K562 (cell line): ENCODE data around the gene TP53I13. TPM values are rescaled to one million over a fixed set of nuclear protein-coding genes. Genes with fewer than 3 reads are reported as not detected.

Experiments
- ARNT ChIP-seq, 2 experiments: fragments of 450-650 bp; IDR thresholded peaks; 2 replicates each; pipeline ENCODE4 v1.6.1; 2016; ENCODE audit warnings: mild to moderate bottlenecking in 1 of 2
- DLX4 ChIP-seq: fragments of 250-450 bp; sonication (Bioruptor Pico); IDR thresholded peaks from 2 replicates; pipeline ENCODE4 v1.6.1; 2021; ENCODE audit warnings: mild to moderate bottlenecking
- E2F1 ChIP-seq: sonication (generic); formaldehyde crosslinking; IDR thresholded peaks from 2 replicates; pipeline ENCODE4 v1.8.1; 2023; ENCODE audit warnings: mild to moderate bottlenecking, missing genetic modification reagents, moderate library complexity
- KLF6 ChIP-seq: fragments of 250-450 bp; sonication (Bioruptor Pico); IDR thresholded peaks from 2 replicates; pipeline ENCODE4 v1.4.0; 2020; ENCODE audit warnings: mild to moderate bottlenecking, moderate library complexity, borderline replicate concordance
- MBD2 ChIP-seq: sonication (generic); IDR thresholded peaks from 2 replicates; pipeline ENCODE4 v1.6.1; 2016; ENCODE audit warnings: low read depth, borderline replicate concordance
- NCOA4 ChIP-seq: fragments of 450-650 bp; IDR thresholded peaks from 2 replicates; pipeline ENCODE4 v1.6.1; 2018; ENCODE audit warnings: mild to moderate bottlenecking; ENCODE audit not compliant: partially characterized antibody
- PCBP1 ChIP-seq: fragments of 200-400 bp; formaldehyde crosslinking; IDR thresholded peaks from 2 replicates; pipeline ENCODE4 v1.6.1; 2018; ENCODE audit warnings: mild to moderate bottlenecking, low read depth, low read length; ENCODE audit not compliant: poor library complexity, severe bottlenecking
- PREB ChIP-seq: sonication (generic); formaldehyde crosslinking; IDR thresholded peaks from 2 replicates; pipeline ENCODE4 v1.8.1; 2023; ENCODE audit warnings: mild to moderate bottlenecking, missing genetic modification reagents
- PTRF ChIP-seq: fragments of 450-650 bp; IDR thresholded peaks from 2 replicates; pipeline ENCODE4 v1.6.1; 2016; ENCODE audit warnings: mild to moderate bottlenecking, missing genetic modification characterization, missing compliant biosample characterization
- REST ChIP-seq, 2 experiments: fragments of 450-650 bp; formaldehyde crosslinking in 1 of 2; IDR thresholded peaks; 2 replicates each; pipeline versions ENCODE4 v1.4.0 to v1.6.1; 2014 to 2020; ENCODE audit warnings: mild to moderate bottlenecking in 2 of 2, borderline replicate concordance in 1 of 2, low read depth in 1 of 2
- SAFB2 ChIP-seq: fragments of 200-400 bp; formaldehyde crosslinking; IDR thresholded peaks from 2 replicates; pipeline ENCODE4 v1.6.1; 2018; ENCODE audit warnings: borderline replicate concordance, low read length, low read depth, moderate library complexity; ENCODE audit not compliant: severe bottlenecking
- TARDBP ChIP-seq: fragments of 450-650 bp; IDR thresholded peaks from 2 replicates; pipeline ENCODE4 v1.6.1; 2016
- ZBTB7A ChIP-seq: IDR thresholded peaks from 2 replicates; pipeline ENCODE4 v1.6.1; 2011; ENCODE audit warnings: low read depth, mild to moderate bottlenecking, low read length, moderate library complexity, borderline replicate concordance; ENCODE audit not compliant: control insufficient read depth
- ZFP1 ChIP-seq: fragments of 450-650 bp; formaldehyde crosslinking; IDR thresholded peaks from 2 replicates; pipeline ENCODE4 v1.4.0; 2020; ENCODE audit warnings: mild to moderate bottlenecking, mixed read lengths
- ZNF121 ChIP-seq: sonication (generic); formaldehyde crosslinking; conservative IDR thresholded peaks from 2 replicates; pipeline ENCODE4 v1.8.0; 2022; ENCODE audit warnings: missing genetic modification reagents
- ZNF133 ChIP-seq: fragments of 250-450 bp; sonication (Bioruptor Pico); IDR thresholded peaks from 2 replicates; pipeline ENCODE4 v1.4.0; 2020; ENCODE audit warnings: mild to moderate bottlenecking
- ZNF436 ChIP-seq: fragments of 250-450, 450-650 bp; sonication (Bioruptor Pico); formaldehyde crosslinking; IDR thresholded peaks from 2 replicates; pipeline ENCODE4 v1.7.0; 2020; ENCODE audit warnings: mild to moderate bottlenecking
- ZNF764 ChIP-seq: fragments of 250-450 bp; sonication (Bioruptor Pico); IDR thresholded peaks from 2 replicates; pipeline ENCODE4 v1.4.0; 2020; ENCODE audit warnings: low read depth, mild to moderate bottlenecking, moderate library complexity
- polyA plus RNA-seq, 8 experiments: library from polyadenylated mRNA; depleted of rRNA in 4 of 8; stranded (reverse) in 5 of 8; unstranded in 3 of 8; fragments of >200 nt; fragmentation: Nextera tagmentation in 2 of 8; fragmentation: Illumina TruSeq in 1 of 8; extraction: Ambion mirVana in 2 of 8; extraction: Trizol in 1 of 8; gene quantifications; 2 replicates each; pipeline versions ENCODE4 v1.2.1 to v1.2.3, GENCODE V29; 2011 to 2014; ENCODE audit warnings: inconsistent platforms in 1 of 8, missing spikeins in 1 of 8
- total RNA-seq, 7 experiments: library from RNA; depleted of rRNA in 6 of 7; stranded (reverse); fragments of >200 nt in 6 of 7; fragmentation: Illumina TruSeq in 2 of 7; extraction: Trizol in 2 of 7; gene quantifications; 2 replicates each; pipeline versions ENCODE4 v1.2.1 to v1.2.3, GENCODE V29; 2011 to 2021; ENCODE audit warnings: low replicate concordance in 1 of 7

Gene TP53I13
- total and polyA plus RNA-seq, 9 of the 15 experiments (the other 6 are each of a cell fraction or from before 2014, with no cell fraction given), result 0.08 to 28.3 (median 9.1) TPM

- no peak for TF ChIP-seq REST (IDR thresholded peaks at IDR 0.05; ENCODE audit: borderline replicate concordance)
- TF ChIP-seq REST (CRISPR knock-in tag; IDR thresholded peaks at IDR 0.05; ENCODE audit: low read depth), result no peak
- TF ChIP-seq ZNF121 (CRISPR knock-in tag), result no peak
- TF ChIP-seq TARDBP, result no peak
- TF ChIP-seq PREB, result no peak
- no peak for TF ChIP-seq ZFP1 (CRISPR knock-in tag)
- TF ChIP-seq SAFB2, result no peak
- no peak for TF ChIP-seq MBD2
- TF ChIP-seq ARNT (IDR thresholded peaks at IDR 0.05), result 0 out of 4 replicates have a peak, but pooled peaks of 1 of the 2 experiments have one; percentile 73
- TF ChIP-seq ZNF436 (CRISPR knock-in tag), result no peak
- TF ChIP-seq PTRF (tag), result no peak
- no peak for TF ChIP-seq E2F1 (CRISPR knock-in tag)
- no peak for TF ChIP-seq ZBTB7A
- TF ChIP-seq DLX4 (CRISPR knock-in tag), result no peak
- TF ChIP-seq ZNF764, result no peak
- TF ChIP-seq PCBP1, result no peak
- no peak for TF ChIP-seq ZNF133 (CRISPR knock-in tag)
- TF ChIP-seq KLF6 (CRISPR knock-in tag), result no peak
- TF ChIP-seq NCOA4, result no peak
Observed at GRCh38 chr17:29557085-29557738, 11.3 kb upstream of the TP53I13 start (continued).
